Measurements from ENCODE around the gene TUBGCP3.

TUBGCP3 gene

GRCh38 chr13:112462408-112462807, 125.5 kb downstream of the TUBGCP3 start:
- Histone ChIP-seq H3K27me3 (ENCODE audit: control insufficient read depth, insufficient read depth, low read length) (no peaks in the 10 kb centered on the region), H3K4me1 (ENCODE audit: control insufficient read depth, insufficient read depth, low read length) (no peaks in the 10 kb centered on the region), H3K36me3 (ENCODE audit: control insufficient read depth, insufficient read depth, low read length) (no peaks in the 10 kb centered on the region), H3K9ac (ENCODE audit: low read length) (no peak overlapping the region), H3K4me3 (ENCODE audit: low read length) (no peak overlapping the region), H3K9me3 (ENCODE audit: control insufficient read depth, low read length) (no peaks in the 10 kb centered on the region)

GRCh38 chr13:112457485-112457884, 130.5 kb downstream of the TUBGCP3 start:
- no peaks in the 10 kb centered on the region for H3K27me3 ChIP-seq (ENCODE audit: control insufficient read depth, insufficient read depth, low read length)
- no peaks in the 10 kb centered on the region for H3K36me3 ChIP-seq (ENCODE audit: control insufficient read depth, insufficient read depth, low read length)
- H3K4me1 ChIP-seq (ENCODE audit: control insufficient read depth, insufficient read depth, low read length), result no peaks in the 10 kb centered on the region
- no peak overlapping the region for H3K4me3 ChIP-seq (ENCODE audit: low read length)
- no peaks in the 10 kb centered on the region for H3K9me3 ChIP-seq (ENCODE audit: control insufficient read depth, low read length)
- H3K9ac ChIP-seq (ENCODE audit: low read length), result no peak overlapping the region

GRCh38 chr13:112457081-112457480, 130.9 kb downstream of the TUBGCP3 start:
- H3K9ac ChIP-seq (ENCODE audit: low read length), result no peak overlapping the region
- no peaks in the 10 kb centered on the region for H3K9me3 ChIP-seq (ENCODE audit: control insufficient read depth, low read length)
- no peaks in the 10 kb centered on the region for H3K36me3 ChIP-seq (ENCODE audit: control insufficient read depth, insufficient read depth, low read length)
- H3K4me3 ChIP-seq (ENCODE audit: low read length), result no peak overlapping the region
- no peaks in the 10 kb centered on the region for H3K4me1 ChIP-seq (ENCODE audit: control insufficient read depth, insufficient read depth, low read length)
- no peaks in the 10 kb centered on the region for H3K27me3 ChIP-seq (ENCODE audit: control insufficient read depth, insufficient read depth, low read length)

- Histone ChIP-seq H3K9me3 (ENCODE audit: control insufficient read depth, low read length) (no peaks in the 10 kb centered on the region), H3K9ac (ENCODE audit: low read length) (no peak overlapping the region), H3K4me3 (ENCODE audit: low read length) (no peak overlapping the region), H3K4me1 (ENCODE audit: control insufficient read depth, insufficient read depth, low read length) (no peaks in the 10 kb centered on the region), H3K36me3 (ENCODE audit: control insufficient read depth, insufficient read depth, low read length) (no peaks in the 10 kb centered on the region), H3K27me3 (ENCODE audit: control insufficient read depth, insufficient read depth, low read length) (no peaks in the 10 kb centered on the region)
These were observed 131.6 kb downstream of the TUBGCP3 start for GRCh38 chr13:112456138-112457056.

GRCh38 chr13:112455476-112456059, 132.4 kb downstream of the TUBGCP3 start:
- no peaks in the 10 kb centered on the region for H3K27me3 ChIP-seq (ENCODE audit: control insufficient read depth, insufficient read depth, low read length)
- H3K4me3 ChIP-seq (ENCODE audit: low read length), result no peak overlapping the region
- no peaks in the 10 kb centered on the region for H3K36me3 ChIP-seq (ENCODE audit: control insufficient read depth, insufficient read depth, low read length)
- no peaks in the 10 kb centered on the region for H3K9me3 ChIP-seq (ENCODE audit: control insufficient read depth, low read length)
- H3K4me1 ChIP-seq (ENCODE audit: control insufficient read depth, insufficient read depth, low read length), result no peaks in the 10 kb centered on the region
- no peak overlapping the region for H3K9ac ChIP-seq (ENCODE audit: low read length)

GRCh38 chr13:112454648-112455334, 133.2 kb downstream of the TUBGCP3 start:
- H3K9me3 ChIP-seq (ENCODE audit: control insufficient read depth, low read length), result no peaks in the 10 kb centered on the region
- H3K9ac ChIP-seq (ENCODE audit: low read length), result no peak overlapping the region
- H3K27me3 ChIP-seq (ENCODE audit: control insufficient read depth, insufficient read depth, low read length), result no peaks in the 10 kb centered on the region
- no peaks in the 10 kb centered on the region for H3K4me1 ChIP-seq (ENCODE audit: control insufficient read depth, insufficient read depth, low read length)
- no peak overlapping the region for H3K4me3 ChIP-seq (ENCODE audit: low read length)
- no peaks in the 10 kb centered on the region for H3K36me3 ChIP-seq (ENCODE audit: control insufficient read depth, insufficient read depth, low read length)

- Histone ChIP-seq H3K27me3 (ENCODE audit: control insufficient read depth, insufficient read depth, low read length) (no peaks in the 10 kb centered on the region), H3K4me3 (ENCODE audit: low read length) (no peak overlapping the region), H3K4me1 (ENCODE audit: control insufficient read depth, insufficient read depth, low read length) (no peaks in the 10 kb centered on the region), H3K9ac (ENCODE audit: low read length) (no peak overlapping the region), H3K36me3 (ENCODE audit: control insufficient read depth, insufficient read depth, low read length) (no peaks in the 10 kb centered on the region), H3K9me3 (ENCODE audit: control insufficient read depth, low read length) (no peaks in the 10 kb centered on the region)
These were observed 133.9 kb downstream of the TUBGCP3 start for GRCh38 chr13:112453874-112454647.

GRCh38 chr13:112453207-112453829, 134.6 kb downstream of the TUBGCP3 start:
- Histone ChIP-seq H3K36me3 (ENCODE audit: control insufficient read depth, insufficient read depth, low read length) (no peaks in the 10 kb centered on the region), H3K27me3 (ENCODE audit: control insufficient read depth, insufficient read depth, low read length) (no peaks in the 10 kb centered on the region), H3K4me1 (ENCODE audit: control insufficient read depth, insufficient read depth, low read length) (no peaks in the 10 kb centered on the region), H3K9me3 (ENCODE audit: control insufficient read depth, low read length) (no peaks in the 10 kb centered on the region), H3K4me3 (ENCODE audit: low read length) (no peak overlapping the region), H3K9ac (ENCODE audit: low read length) (no peak overlapping the region)

- no peaks in the 10 kb centered on the region for H3K36me3 ChIP-seq (ENCODE audit: control insufficient read depth, insufficient read depth, low read length)
- H3K9me3 ChIP-seq (ENCODE audit: control insufficient read depth, low read length), result no peaks in the 10 kb centered on the region
- no peak overlapping the region for H3K9ac ChIP-seq (ENCODE audit: low read length)
- H3K4me3 ChIP-seq (ENCODE audit: low read length), result no peak overlapping the region
- H3K27me3 ChIP-seq (ENCODE audit: control insufficient read depth, insufficient read depth, low read length), result no peaks in the 10 kb centered on the region
- H3K4me1 ChIP-seq (ENCODE audit: control insufficient read depth, insufficient read depth, low read length), result no peaks in the 10 kb centered on the region
These were observed 135.4 kb downstream of the TUBGCP3 start for GRCh38 chr13:112452380-112453206.

- Histone ChIP-seq H3K9ac (ENCODE audit: low read length) (no peak overlapping the region), H3K9me3 (ENCODE audit: control insufficient read depth, low read length) (no peaks in the 10 kb centered on the region), H3K27me3 (ENCODE audit: control insufficient read depth, insufficient read depth, low read length) (no peaks in the 10 kb centered on the region), H3K4me1 (ENCODE audit: control insufficient read depth, insufficient read depth, low read length) (no peaks in the 10 kb centered on the region), H3K4me3 (ENCODE audit: low read length) (no peak overlapping the region), H3K36me3 (ENCODE audit: control insufficient read depth, insufficient read depth, low read length) (no peaks in the 10 kb centered on the region)
These were observed 136.2 kb downstream of the TUBGCP3 start for GRCh38 chr13:112451512-112452379.
